Activated T-cell treated with anti-CD3 and anti-CD28 coated beads for 1 hour (primary cell): ENCODE measurements around the gene LRIT3.
"Not testable (repeated sequence)": the region's sequence is repeated elsewhere in the genome, so short reads cannot be mapped to it uniquely, and the experiment has no call there.

Experiments used
- DNase-seq: peaks from one replicate; pipeline ENCODE4 v3.0.0-alpha.2; 2020; ENCODE audit warnings: low read depth

LRIT3 gene

DNA sequence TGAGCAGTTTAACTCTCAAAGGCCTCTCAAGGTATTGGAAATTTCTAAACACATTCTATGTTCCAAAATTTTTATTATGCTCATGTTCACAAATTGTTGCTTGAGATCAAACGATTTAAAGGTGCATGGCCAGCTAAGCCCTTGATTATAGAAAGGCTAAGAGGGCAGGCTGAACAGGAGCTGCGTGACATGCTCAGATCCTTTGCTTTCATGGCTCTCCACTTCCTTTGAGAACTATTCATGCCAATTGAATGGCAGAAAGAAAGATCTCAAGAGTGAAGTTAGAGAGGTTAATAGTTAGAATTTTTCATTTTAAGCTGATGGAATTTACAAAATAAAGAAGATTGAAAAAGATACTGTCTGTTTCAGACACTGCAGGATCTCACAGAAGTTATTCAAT is 594 bp downstream of the LRIT3 start:
- DNase-seq = no peak

DNA sequence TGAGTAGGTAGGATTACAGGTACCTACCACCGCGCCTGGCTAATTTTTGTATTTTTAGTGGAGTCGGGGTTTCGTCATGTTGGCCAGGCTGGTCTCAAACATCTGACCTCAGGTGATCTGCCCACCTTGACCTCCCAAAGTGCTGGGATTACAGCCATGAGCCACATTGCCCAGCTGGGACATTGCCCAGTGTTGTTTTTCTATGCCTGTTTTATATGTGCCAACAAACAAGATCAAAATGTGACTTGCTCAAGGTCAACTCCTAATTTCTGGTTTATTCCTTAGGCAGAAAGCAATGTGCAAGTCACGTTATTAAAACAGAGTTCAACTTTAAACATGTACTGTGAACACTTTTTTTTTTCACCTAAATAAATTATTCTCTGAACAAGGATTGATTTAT is 2.7 kb downstream of the LRIT3 start:
- DNase-seq = no peak

DNA sequence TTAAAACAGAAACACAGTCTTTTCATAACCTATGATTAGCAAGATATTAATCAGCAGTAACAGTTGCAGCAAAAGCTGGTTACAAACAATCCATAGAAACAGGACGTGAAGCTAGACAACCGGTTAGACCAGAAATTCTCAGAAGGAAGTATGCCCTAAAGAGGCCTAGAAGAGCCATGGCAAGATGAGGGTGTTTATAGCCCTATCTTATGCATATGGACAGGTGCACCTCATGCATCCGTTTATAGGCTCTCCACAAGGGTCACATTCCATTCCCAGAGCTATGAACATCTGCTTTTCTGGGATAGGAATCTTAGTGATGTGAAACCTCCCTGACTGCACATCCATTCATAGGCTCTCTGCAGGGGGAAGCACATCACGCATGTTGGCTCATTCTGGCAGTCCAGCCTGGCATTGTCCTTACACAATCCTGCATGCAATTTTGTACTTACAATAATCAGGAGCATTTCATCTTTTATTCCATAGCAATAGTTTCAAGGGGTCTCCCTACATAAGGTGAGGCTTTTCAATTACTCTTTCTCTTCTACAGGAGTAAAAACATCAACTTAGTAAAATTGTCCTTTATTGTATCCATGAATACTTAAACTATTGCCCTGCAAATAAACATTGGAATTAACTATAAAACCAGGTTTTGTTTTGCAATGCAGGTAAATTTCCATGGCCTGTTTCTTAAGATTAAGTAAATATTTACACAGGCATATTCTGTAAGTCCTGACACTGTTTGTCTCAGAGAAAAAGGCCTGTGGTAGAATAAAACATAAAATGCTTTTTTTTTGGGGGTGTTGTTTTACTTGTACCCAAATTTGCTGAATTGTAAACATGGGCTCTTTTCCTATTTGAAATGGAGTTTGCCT is 11.8 kb downstream of the LRIT3 start:
- not testable (repeated sequence) for DNase-seq

DNA sequence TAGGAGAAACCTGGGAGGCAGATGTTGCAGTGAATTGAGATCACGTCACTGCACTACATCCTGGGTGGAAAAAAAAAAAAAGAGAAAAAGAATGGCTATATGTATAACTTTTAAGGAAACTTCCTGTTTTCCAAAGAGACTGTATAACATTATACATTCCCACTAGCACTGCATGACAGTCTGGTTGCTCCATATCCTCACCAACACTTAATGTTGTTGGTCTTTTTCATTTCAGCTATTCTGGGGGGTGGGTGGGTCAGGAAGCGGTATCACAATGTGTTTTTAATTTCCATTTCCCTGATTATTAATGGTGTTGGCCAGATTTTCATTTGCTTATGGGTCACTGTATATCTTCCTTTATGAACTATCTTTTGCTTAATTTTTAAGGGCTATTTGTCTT is 13.4 kb downstream of the LRIT3 start:
- DNase-seq = no peak

DNA sequence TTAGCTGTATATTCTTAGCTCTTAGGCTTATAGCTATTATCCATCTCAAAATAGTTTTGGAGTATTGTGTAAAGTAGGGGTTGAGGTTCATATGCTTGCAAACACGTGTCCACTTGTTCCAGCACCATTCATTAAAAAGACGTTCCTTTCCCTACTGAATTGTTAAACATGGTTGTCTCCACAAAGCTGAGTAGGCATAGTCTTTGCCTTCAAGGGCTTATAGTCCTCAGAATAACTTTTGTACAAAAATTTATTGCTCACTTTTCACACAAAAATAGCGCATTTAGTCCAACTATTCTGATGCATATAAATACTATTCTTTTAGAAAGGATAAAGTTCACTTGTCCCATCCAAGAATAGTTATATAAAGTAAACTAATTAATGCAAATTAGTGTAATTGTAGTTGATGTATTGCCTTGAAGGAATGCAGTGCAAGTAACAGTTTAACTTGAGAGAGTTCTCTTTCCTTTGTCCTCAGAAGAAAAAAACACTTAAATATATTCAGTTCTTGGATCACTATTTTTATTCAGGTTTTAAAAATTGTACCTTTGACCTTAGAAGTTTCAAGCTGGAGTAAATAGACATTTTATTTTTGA is 14.1 kb downstream of the LRIT3 start:
- DNase-seq = no peak

DNA sequence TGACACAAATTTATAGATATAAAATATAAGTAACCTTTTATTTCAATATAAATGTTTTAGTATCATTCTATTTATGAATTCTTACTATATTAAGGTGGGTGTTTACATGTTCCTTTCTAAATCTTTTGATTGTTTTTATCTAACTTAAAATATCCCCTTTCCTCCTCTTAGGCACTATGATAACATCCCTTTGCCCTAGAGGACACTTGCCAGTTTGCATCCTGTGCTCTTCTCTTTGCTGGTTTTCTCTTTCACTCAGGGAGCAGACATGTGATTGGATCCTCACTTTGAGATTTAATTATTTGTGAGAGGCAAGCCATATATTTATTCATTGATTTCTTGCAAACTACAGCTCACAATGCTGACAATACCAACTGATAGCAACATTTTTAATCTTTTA is 16.2 kb downstream of the LRIT3 start:
- no peak for DNase-seq

DNA sequence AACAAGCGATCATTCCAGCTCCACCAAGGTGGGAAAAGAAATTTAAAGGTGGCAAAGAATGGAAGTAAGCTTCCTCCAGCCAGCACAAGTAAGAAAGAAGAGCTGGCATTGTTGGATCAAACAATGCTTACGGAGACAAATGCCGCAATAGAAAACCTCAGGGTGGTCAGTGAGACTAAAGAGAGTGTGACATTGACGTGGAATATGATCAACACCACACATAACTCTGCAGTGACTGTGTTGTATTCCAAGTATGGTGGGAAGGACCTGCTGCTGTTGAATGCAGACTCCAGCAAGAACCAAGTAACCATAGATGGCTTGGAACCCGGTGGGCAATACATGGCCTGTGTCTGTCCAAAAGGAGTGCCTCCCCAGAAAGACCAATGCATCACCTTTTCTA is 22.2 kb downstream of the LRIT3 start:
- no peak for DNase-seq

DNA sequence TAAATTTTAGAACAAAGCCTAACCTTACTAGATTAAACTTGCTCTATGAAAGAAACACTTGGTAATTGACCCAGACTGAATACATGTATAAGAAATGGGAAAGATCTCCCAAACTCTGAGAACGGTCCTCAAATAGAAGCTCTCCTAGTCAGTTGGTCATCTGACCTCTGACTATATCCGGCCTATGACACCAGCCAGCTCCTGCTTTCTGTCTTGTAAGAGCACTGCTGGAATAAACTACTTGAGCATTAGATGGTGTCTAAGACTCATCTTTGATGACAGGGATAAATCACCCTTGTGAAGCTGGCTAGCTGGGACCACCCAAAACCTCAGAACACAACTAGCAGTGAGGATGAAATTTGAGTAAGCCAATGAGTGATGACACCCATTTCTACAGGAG is 24.2 kb downstream of the LRIT3 start:
- no peak for DNase-seq

DNA sequence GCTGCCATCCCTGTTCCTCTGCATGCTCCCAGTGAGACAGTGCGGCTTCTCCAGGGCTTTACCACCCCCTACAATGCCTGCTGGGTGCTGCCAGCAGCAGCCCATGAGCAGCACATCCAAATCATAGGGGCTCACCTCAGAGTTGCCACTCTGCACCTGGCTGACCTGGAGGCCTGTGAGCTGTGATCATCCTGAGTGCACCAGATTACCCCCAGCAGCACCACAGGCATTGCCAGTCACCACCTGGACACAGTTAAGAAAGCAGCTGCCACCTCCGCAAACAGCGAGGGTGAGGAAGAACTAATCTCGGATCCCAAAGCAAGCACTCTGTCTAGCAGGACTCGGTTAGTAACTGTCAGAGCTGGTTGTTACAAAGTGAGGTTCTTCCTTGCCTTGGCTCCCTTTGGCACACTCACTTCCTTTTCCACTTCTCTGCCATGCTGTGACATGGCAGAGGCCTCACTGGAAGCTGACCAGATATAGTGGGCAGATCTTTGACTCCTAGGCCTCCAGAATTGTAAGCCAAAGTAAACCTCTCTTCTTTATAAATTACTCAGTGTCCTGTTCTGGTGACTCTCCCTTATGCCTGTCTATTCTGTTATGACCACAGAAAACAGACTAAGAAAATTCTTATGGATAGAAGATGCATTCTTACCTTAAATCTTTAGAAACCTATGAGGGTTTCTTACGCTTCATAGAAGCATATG is 25.2 kb downstream of the LRIT3 start:
- DNase-seq = no peak

DNA sequence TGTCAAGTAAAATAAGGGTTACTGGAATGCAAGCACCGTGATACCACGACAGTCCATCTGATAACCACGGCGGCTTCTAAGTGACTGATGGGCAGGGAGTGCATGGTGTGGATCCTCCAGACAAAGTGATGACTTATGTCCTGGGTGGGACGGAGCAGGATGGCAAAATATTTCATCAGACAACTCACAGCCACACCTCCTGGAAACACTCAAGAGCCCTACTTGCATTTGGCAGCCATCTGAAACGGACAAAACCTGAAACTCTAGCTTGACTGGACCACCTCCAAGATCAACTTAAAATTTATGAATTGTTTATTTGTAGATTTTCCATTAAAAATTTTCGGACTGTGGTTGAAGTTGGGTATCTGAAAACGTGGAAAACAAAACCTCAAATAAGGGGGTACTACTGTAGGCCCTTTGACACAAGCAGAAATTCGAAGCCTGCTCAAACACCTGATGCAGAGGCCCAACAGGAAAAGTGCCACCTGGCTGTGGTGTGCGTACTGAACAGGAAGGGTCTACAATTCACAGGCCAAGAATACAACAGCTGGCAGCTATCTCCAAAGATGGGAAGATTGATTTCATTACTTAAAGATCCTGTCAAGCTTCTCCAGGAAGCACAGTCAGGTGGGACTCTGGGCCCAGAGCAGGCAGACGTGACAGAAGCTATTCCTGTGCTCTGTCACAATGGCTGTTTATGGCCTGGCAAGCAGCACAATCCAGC is 26.0 kb downstream of the LRIT3 start:
- DNase-seq = no peak

DNA sequence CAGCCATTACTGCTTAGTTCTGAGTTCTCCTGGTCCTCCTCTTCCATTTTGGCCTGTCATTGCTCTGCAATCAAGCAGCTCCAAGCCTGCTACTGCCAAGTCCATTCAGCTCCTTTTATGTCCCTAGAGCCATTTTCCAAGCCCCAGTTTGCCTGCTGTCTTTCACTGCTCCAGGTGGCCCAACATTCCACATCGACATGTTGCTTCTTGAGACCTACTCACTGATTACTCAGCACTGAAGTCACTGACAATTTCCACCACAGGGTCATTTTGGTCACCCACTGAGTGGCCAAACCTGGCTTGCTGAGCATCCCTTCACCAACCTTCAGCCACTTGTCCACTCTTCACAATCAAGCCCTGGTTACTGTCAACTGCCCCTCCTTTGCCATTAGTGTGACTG is 27.2 kb downstream of the LRIT3 start:
- DNase-seq = no peak

DNA sequence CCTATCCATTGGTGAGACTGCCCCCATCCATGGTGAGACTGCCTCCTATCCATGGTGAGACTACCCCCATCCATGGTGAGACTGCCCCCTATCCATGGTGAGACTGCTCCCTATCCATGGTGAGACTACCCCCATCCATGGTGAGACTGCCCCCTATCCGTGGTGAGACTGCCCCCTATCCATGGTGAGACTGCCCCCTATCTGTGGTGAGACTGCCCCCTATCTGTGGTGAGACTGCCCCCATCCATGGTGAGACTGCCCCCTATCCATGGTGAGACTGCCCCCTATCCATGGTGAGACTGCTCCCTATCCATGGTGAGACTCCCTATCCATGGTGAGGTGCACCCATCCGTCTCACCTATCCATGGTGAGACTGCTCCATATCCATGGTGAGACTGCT is 27.6 kb downstream of the LRIT3 start:
- DNase-seq = not testable (repeated sequence)

DNA sequence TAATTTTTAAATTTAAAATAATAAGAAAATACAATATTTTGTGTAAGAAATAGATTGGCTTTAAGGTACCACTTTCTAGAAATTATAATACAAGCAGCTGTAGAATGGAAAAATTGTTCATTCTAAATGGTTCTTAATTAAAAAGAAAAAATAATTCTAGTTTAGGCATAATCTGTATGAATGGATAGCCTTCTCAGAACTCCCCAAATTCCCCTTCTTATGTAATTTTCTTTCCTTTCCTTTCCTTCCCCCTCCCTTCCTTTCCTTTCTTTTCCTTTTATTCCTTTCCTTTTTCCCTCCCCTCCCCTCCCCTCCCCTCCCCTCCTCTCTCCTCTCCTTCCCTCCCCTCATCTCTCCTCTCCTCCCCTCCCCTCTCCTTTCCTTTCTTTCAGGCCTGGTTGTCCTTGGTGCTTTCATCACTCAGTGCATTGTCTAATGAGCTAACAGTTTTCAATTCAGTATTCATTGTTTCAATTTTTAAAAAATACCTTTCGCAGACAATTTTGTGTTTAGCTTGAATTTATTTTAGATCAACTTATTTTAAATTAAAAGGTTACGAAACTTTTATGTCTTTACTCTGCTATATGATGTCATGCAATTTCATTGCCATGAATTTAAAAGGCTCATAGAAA is 28.8 kb downstream of the LRIT3 start:
- DNase-seq = no peak

DNA sequence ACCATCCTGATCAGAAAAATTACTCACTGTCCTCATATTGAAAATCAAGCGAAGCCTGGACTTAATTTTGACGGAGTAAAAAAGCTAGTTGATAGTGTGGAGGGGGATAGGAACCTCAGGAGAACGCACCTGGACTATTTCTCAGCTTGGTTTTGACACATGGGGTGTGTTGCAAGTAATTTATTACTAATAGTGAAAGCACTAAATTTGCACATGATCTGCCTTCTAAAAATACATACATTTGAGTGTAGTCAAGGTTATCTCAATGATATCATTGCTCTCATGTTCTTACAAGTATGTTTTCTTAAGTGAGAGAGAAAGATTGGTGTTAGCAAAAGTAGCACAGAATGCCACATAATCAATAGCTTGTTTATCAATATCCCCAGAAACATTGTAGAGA is 29.5 kb downstream of the LRIT3 start:
- DNase-seq = no peak

DNA sequence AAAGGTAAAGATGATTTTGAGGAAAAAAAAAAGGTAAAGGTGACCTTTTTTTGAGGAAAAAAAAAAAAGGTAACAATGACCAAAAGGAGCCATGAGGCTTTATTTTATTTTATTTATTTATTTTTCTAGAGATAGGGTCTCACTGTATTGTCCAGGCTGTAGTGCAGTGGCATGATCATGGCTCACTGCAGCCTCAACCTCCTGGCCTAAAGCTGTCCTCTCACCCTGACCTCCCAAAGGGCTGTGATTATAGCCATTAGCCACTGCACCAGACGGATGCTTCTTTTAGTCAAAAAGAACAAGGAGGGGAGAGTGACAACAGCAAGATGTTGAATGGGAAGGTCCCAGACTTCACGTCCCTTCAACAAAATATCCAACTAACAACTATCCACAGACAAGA is 30.4 kb downstream of the LRIT3 start:
- DNase-seq = no peak

DNA sequence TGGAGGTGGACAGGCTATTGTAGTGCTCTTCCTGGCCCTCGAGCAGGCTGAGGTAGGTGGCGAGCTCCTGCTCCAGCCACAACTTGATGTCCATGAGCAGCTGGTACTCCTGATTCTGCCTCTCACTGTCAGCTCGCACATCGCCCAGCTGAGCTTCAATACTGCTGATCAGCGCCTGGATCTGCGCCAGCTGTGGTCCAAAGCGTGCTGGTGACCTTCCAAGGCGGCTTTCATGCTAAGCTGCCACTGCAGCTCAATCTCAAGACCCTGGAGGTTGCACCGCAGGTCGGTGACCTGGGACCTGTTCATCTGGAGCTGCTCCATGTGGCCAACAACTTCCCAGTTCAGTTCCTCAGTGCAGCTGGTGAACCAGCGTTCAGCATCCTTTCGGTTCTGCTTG is 31.2 kb downstream of the LRIT3 start:
- DNase-seq = no peak

DNA sequence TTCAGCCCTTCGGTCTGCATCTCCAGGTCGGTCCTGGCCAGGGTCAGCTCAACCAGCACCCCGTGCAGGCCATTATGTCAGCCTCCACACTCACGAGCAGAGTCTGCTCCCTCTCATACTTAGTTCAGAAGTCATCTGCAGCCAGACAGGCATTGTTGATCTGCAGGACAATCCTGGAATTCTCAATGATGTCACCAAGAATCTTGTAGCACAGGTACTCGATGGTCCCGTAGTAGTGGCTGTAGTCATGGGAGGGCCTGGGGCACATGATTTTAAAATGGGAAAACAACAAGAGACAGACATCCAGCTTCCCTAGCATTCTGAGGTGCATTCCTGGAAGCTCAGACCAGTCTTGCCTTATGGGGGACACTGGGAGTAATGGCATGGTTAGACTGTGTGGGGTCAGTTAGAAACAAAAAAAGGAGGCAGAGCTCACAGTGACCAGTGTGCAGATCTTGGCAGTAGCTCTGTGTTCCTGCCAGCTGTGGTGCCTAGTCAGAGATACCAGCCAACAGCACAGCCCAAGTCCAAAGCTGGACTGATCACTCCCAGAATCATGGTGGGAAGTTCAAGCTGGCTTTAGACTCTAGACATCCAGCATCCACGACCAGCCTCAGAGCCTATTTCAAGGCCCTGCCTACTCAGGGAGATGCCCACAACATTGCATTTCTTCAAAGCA is 31.9 kb downstream of the LRIT3 start:
- no peak for DNase-seq

DNA sequence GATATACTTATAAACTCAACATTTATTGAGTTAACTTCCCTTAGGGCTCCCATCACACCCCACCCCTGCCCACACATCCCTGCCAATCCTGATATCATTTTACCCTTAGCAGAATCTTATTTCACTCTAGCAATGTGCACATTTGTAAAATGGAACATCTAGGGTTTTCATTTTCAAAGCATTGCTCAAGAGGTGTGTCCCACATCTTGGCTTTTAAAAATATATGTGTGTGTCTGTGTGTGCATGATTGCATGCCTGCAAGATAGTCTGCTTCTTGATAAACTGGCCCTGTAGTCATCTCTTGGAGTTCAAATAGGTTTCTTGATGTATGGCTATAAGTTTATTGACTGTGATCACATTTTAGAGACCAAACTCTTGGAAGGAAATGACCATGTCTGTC is 38.4 kb downstream of the LRIT3 start:
- DNase-seq = no peak

DNA sequence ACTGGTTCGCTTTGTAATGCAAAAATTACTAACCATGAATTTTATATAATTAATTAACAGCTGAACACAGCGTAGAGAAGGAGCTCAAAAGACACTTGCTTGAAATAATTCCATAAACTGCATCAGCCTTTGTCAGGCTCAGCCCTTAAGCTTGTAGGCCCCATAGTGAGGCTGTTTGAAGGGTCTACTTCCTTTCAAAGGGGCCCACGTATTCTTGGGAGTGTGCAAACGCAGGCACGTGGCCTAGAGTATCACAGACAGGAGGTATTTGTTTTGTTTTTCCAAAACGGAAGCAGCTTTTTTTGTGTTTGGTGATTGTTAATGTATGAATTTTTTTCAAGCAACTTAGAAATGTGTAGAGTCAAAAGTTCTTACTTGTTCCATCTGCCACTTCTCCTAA is 39.2 kb downstream of the LRIT3 start:
- DNase-seq = no peak

DNA sequence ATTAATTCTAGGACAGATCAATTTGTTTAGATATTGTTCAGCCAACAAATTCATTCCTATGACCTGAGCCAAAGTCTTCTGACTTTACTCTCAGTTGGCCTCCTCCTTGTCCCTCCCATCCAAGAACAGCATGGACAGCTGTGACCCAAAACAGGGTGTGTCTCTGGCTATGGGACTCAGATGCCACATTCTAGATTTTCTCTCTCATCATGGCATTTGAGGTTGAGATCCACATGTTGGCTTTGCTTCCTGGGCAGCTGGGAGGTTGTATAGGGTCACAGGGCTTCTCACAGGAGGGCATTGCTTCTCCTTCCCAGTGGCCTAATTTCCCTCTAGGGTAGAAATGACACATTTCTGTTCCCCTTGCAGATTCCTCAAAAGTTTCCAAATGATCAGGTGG is 42.2 kb downstream of the LRIT3 start:
- no peak for DNase-seq

DNA sequence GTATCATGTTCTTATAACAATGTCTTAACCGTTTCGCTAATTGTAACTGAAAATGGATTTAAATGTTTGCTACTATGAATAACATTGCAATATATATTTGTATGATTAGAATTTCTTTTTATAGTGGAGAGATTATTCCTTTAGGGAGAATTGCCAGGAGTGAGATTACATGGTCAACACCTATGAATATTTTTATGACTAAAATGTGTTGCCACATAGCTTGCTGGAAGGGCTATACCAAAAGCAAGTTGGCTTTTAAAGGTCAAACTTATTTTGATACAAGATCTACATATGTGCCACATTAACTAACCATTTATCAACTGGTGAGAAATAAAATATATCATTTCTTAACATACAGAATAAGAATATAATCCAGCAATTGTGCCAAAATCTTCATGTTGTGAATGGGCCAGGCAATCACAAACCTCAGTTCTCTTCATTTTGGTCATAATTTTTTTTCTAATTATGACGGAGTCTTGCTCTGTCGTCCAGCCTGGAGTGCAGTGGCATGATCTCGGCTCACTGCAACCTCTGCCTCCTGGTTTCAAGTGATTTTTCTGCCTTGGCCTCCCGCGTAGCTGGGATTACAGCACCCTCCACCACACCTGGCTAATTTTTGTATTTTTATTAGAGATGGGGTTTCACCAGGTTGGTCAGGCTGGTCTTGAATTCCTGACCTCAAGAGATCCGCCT is 54.8 kb downstream of the LRIT3 start:
- no peak for DNase-seq
